ENCODE measurements around the gene MCU.

GRCh38 chr10:72890086-72890485, 198.1 kb downstream of the MCU start:
- TF ChIP-seq POLR2AphosphoS5 (IDR thresholded peaks at IDR 0.05) = no peak
- TF ChIP-seq, protein P1, sequence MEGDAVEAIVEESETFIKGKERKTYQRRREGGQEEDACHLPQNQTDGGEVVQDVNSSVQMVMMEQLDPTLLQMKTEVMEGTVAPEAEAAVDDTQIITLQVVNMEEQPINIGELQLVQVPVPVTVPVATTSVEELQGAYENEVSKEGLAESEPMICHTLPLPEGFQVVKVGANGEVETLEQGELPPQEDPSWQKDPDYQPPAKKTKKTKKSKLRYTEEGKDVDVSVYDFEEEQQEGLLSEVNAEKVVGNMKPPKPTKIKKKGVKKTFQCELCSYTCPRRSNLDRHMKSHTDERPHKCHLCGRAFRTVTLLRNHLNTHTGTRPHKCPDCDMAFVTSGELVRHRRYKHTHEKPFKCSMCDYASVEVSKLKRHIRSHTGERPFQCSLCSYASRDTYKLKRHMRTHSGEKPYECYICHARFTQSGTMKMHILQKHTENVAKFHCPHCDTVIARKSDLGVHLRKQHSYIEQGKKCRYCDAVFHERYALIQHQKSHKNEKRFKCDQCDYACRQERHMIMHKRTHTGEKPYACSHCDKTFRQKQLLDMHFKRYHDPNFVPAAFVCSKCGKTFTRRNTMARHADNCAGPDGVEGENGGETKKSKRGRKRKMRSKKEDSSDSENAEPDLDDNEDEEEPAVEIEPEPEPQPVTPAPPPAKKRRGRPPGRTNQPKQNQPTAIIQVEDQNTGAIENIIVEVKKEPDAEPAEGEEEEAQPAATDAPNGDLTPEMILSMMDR (IDR thresholded peaks at IDR 0.05) = no peak
- no peak for TF ChIP-seq EP300 (IDR thresholded peaks at IDR 0.05; ENCODE audit: low read depth)
- TF ChIP-seq POLR2A (IDR thresholded peaks at IDR 0.05) = no peak
